Erythroblast (primary cell): ENCODE measurements around the gene TTC33.
"Not testable (repeated sequence)": the region's sequence is repeated elsewhere in the genome, so short reads cannot be mapped to it uniquely, and the experiment has no call there.

Experiments
- DNase-seq, 2 experiments: peaks; one replicate each; lab custom pipeline; 2025; lab: John Stamatoyannopoulos, UW
- GATA1 ChIP-seq: IDR thresholded peaks from 2 replicates; pipeline ENCODE4 v1.6.1; 2011; ENCODE audit warnings: low read depth, mild to moderate bottlenecking, control low read depth, low read length, moderate library complexity
- POLR2A ChIP-seq: IDR thresholded peaks from 2 replicates; pipeline ENCODE4 v1.6.1; 2011; ENCODE audit warnings: mild to moderate bottlenecking, low read length

The TTC33 gene

GRCh38 chr5:40762705-40763104 is 6.9 kb upstream of the TTC33 start:
- DNase-seq, result no peak
- TF ChIP-seq GATA1 (no peak), POLR2A (no peak)

GRCh38 chr5:40757400-40757799 is 1.6 kb upstream of the TTC33 start:
- no peak for TF ChIP-seq POLR2A
- TF ChIP-seq GATA1, result no peak
- DNase-seq, result no peak

- no peak for TF ChIP-seq POLR2A
- TF ChIP-seq GATA1, result no peak
- DNase-seq, result peak; percentile 80 to 84
Observed at GRCh38 chr5:40755093-40755406, 711 bp downstream of the TTC33 start.

- TF ChIP-seq POLR2A (no peak), GATA1 (no peak)
- DNase-seq, result peak; percentile 37 to 52
Observed at GRCh38 chr5:40754381-40755092, 1.2 kb downstream of the TTC33 start.

- no peak for TF ChIP-seq POLR2A
- no peak for DNase-seq
Observed at GRCh38 chr5:40746703-40747102, 9.1 kb downstream of the TTC33 start.

- TF ChIP-seq GATA1, result no peak
- no peak for TF ChIP-seq POLR2A
- no peak for DNase-seq
Observed at GRCh38 chr5:40743771-40744170, 12.0 kb downstream of the TTC33 start.

- DNase-seq, result no peak
- TF ChIP-seq GATA1 (no peak), POLR2A (no peak)
Observed at GRCh38 chr5:40738502-40738901, 17.3 kb downstream of the TTC33 start.

- no peak for TF ChIP-seq POLR2A
- no peak for TF ChIP-seq GATA1
- DNase-seq, result peak; percentile 48 to 66
Observed at GRCh38 chr5:40736103-40736875, 19.5 kb downstream of the TTC33 start.

- DNase-seq, result no peak
- no peak for TF ChIP-seq GATA1
- no peak for TF ChIP-seq POLR2A
Observed at GRCh38 chr5:40735609-40736008, 20.2 kb downstream of the TTC33 start.

GRCh38 chr5:40734986-40735385 is 20.8 kb downstream of the TTC33 start:
- no peak for TF ChIP-seq POLR2A
- no peak for TF ChIP-seq GATA1
- DNase-seq, result no peak

GRCh38 chr5:40733879-40734563 is 21.7 kb downstream of the TTC33 start:
- TF ChIP-seq POLR2A (no peak), GATA1 (no peak)
- DNase-seq, result no peak

- TF ChIP-seq POLR2A (no peak), GATA1 (no peak)
- DNase-seq, result no peak
Observed at GRCh38 chr5:40733434-40733833, 22.3 kb downstream of the TTC33 start.

- not testable (repeated sequence) for DNase-seq
Observed at GRCh38 chr5:40722497-40722911, 33.3 kb downstream of the TTC33 start.

GRCh38 chr5:40720069-40720468 is 35.7 kb downstream of the TTC33 start:
- TF ChIP-seq GATA1, result no peak
- DNase-seq, result no peak
